ENCODE measurements around the gene SNUPN.
A peak's percentile ranks its signal among the peaks of the same experiment; 100 is the strongest.
"Not testable (repeated sequence)": the region's sequence is repeated elsewhere in the genome, so short reads cannot be mapped to it uniquely, and the experiment has no call there.

SNUPN gene

GRCh38 chr15:75653347-75653913 lies 27.9 kb upstream of the SNUPN start:
- DNase-seq: no peak

DNA sequence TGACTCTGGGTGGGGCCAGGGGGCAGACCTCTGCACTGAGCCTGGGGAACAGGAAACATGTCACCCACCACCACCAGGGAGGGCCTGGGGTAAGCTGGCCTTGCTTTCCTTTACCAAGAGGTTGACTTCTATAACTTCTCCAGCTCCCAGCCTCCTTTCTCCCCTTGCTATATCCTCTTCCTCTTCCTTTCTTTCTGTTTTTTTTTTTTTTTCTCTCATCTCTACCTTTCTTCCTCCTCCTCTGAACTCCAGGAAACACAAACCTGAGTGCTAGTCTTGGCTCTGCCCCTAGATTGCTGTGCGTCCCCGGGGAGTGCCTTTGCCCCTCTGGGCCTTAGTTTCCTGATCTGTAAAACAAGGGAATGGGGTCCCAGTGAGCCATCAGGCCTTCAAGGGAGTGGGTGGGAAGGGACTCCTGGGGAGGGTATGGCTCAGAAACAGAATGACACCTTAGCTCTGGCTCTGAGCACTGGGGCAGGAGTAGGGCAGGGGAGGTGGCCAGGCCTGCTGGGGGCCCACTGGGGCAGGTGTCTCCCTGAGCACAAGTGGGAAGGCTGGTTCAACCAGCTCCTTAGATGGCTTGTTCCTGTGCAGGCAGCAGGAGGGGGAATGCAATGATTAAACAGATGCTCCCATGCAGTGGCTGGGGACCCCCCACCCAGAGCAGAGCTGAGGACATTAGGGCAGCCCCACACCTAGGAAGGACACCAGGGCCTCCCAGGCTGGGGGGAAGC lies 26.5 kb upstream of the SNUPN start:
- DNase-seq: peak; percentile 46

DNA sequence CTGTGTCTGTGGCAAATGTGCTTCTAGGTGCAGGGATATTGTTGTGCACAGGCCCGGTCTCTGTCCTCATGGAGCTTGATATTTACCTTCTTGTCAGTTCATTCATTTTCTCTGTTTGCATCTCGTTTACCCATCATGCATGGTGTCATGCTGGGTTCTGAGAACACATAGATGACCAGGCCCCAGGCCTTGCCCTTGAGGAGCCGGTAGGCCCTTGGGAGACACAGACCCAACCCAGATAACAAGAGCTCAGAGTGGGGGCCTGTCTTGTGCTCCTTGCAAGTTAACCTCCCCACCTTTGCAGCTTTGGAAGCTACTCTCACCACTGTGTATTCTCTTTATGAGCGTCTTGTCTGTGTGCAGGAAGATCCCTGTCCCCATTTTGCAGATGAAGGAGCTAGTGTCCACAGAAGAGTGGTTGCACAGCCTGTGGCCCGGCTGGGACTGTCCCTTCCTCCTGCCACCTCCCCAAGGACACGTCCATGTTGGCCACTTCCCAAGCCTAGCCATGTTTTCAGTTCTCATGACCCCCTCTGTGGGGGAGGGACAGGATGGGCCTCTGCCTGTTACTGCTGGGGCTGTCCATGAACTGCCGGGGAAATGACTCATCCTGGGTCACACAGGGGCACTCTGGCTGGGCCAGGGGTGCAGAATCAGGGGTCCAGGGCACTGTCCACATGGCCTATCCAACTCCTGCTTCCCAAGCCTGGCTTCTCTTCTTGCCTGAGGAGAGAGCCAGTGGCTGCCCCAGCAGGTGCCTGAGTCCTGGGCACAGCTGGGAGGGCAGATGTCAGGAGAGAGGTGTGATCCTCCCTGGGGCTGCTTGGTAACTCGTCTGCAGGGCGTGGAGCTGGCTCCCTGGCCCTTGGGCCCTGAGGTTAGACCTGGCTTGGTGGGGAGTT lies 25.6 kb upstream of the SNUPN start:
- peak; percentile 43 for DNase-seq

GRCh38 chr15:75649848-75650247 lies 24.3 kb upstream of the SNUPN start:
- no peak for DNase-seq

DNA sequence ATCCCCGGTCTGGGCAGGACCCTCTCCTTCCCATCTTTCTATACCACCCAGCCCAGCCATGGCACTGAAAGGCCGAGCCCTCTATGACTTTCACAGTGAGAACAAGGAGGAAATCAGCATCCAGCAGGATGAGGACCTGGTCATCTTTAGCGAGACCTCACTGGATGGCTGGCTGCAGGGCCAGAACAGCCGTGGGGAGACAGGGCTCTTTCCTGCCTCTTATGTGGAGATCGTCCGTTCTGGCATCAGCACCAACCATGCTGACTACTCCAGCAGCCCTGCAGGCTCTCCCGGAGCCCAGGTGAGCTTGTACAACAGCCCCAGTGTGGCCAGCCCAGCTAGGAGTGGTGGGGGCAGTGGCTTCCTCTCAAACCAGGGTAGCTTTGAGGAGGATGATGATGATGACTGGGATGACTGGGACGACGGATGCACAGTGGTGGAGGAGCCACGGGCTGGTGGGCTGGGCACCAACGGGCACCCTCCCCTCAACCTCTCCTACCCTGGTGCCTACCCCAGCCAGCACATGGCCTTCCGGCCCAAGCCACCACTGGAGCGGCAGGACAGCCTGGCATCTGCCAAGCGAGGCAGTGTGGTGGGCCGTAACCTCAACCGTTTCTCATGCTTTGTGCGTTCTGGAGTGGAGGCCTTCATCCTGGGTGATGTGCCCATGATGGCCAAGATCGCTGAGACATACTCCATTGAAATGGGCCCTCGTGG lies 23.7 kb upstream of the SNUPN start:
- DNase-seq: no peak

DNA sequence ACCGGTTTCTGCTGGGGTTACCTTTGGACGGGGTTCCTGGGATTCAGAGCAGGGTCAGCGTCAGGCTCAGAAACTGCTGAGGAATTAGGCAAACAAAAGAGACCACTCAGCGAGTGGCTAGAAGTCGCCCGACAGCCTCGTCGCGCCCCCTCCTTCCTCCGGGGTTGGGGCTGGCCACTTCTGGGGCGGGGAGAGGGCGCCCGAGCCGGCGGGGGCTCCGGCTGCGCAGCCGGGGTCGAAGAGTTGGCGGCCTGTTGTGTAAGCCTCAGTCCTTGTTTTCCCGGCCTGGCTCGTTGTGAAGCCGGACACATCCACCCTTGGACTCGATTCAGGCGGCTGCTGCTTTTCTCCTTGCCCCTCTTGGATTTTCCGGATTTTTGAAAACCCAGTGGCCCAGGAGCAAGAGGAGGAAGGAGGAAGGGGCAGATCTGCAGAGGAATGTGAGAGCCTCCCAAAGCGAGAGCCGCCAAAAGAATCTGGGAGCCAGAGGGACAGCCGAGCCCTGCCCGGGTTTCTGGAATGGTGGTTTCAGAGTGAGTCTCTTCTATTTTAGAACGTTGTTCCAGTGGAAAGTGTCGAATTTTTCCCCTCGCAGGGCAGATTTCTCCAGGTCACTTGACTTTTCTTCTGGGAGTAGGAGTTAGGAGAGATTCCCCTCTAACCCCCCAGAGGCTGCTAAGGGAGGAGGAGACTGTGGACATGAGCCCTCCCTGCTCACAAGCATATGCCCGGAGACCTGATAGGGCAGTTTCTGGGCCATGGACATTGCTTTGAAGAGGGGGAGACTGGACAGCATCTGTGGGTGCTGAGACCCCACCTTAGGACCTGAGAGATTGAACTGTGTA lies 22.9 kb upstream of the SNUPN start:
- DNase-seq: peak; percentile 60

GRCh38 chr15:75647370-75648155 lies 22.0 kb upstream of the SNUPN start, which contains the start of gene SNX33:
SNX33 (plus strand) TSS chr15:75647912; CDS start chr15:75649103, 1,191 bp downstream.
- peak; percentile 86 for DNase-seq

DNA sequence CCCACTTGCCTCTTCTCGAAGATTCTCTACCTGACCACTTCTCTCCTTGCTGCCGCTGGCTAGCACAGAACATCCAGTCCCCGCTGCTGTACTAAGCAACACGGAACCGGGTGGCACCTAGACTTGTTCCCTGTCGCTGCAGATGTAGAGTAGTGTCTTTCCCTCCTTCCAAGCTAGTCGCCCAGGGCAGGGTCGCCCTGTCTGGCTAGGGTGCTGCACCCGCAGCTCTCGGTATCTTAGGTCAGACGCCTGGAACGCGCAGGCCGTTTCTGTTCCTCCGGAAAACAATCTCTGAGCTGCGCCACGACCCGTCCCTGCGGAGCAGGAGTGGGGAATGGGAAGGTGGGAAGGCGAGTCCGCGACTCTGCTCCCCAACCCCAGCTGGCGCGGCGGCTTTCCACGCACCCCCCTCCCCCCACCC lies 21.4 kb upstream of the SNUPN start:
- DNase-seq: peak; percentile 73

DNA sequence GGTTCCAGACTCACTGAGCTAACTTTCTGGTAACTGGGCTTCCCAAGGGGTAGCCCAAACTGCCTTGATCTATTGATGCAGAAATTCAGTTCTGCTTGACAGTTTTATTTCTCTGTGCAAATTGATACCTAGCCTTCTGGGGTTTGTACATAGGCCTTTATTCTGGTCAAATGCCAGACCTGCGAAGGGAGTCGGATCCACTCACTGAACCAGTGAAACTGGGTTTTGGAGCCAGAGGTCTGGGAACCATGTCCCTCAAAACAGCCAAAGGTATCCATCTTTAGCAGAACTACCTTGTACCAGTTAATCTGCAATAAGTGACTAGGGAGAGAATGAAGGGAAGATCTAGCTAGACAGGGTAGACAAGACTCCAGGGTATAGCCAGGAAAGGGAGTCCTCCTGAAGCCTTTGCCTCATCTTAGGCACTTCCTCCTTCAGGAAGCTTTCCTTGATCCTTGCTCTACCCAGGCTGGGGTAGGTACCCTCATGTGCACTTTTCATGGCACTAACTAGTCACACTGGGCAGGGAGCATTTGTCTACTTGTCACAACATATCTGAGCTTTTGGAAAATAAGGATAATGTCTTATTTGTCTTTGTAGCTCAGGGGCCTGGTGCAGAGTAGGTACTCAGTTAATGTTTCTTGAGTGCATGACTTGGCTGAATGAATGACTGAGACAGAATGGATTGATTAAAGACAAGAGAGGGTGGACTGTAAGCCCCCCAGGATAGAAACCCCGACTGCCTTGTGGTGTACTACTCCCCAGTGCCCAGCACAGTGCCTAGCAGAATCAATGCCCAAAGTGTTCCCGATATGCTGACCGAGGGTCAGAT lies 20.8 kb upstream of the SNUPN start:
- DNase-seq: no peak

DNA sequence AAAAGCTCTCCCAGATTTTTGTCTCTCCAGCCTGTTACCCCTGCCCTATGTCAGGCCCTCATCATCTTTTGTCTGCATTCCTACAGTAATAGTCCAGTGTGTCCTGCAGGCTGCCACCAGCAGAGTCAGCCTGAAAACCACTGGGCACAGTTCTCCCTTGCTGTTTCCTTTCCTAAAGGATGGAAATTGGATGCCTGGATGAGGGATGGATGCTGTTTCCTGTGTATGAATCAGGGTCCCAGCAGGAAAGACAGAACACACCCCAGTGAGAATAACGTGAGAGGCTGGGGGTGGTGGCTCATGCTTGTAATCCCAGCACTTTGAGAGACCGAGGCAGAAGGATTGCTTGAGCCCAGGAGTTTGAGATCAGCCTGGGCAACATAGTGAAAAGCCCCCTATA lies 18.9 kb upstream of the SNUPN start:
- DNase-seq: no peak

- peak; percentile 76 for DNase-seq
Measured at GRCh38 chr15:75641603-75642002, 16.1 kb upstream of the SNUPN start.

GRCh38 chr15:75641179-75641503 lies 15.6 kb upstream of the SNUPN start:
- no peak for DNase-seq

GRCh38 chr15:75640483-75641178 lies 15.1 kb upstream of the SNUPN start:
- peak; percentile 86 for DNase-seq

DNA sequence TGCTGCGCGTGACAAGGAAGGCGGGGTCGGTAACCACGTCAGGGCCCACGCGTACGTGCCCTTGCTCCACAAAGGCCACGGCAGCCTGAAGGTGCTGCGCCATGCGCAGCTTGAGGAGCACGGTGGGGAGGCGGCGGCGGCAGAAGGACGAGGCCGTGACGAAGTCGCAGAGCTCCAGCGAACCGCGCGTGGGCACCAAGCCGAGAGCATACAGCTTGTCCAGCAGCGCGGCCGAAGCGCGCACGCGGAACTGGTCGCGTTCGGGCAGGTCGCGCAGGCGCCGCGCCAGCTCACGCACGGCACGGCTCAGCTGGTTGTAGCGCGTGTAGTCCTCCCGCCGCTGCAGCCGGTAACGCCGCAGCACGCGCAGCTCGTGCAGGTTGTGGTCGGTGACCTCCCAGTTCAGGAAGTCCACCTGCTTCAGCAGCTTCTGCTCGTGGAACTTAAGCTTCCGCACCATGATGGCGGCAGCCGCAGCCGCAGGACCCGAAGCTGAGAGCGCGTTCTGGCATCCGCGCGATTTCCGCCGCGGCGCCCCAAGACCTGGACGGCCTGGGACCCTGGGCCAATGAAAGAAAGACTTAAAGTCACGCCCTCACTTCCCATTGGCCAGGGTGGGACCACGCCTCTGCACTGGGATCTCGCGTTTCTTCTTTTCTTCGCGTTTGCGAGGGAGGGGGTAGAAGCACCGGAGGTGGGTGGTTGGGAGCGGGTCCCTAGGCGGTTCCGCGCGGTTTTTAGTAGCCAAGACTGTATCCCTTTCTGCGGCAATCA lies 14.4 kb upstream of the SNUPN start, which contains the start of gene IMP3:
IMP3 (minus strand) TSS at position 516 of the 774 bp plus-strand sequence; CDS start at position 460, 56 bp downstream.
- peak; percentile 98 for DNase-seq

DNA sequence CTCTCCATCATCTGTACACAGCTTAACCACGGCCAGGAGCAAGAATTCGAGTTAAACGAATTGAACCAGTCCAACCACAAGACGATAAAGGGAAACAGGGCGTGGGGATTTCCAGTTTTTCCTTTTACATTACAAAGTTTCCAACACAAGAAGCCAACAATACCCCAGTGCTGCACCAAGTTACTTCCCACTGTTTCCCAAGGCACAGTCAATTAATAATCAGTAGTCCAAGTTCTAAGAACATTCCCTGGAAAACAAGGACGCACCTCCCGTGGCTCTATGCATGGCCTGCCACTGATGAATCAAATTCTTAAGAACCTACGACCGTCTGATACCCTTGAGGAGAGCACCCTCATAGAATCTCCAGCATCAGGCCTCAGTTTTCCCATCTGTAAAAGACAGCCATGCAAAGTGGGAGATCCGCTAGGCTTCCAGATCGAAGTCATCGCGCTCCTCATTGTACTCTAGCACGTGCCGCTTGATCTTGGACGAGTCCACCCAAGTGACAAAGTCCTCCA lies 13.7 kb upstream of the SNUPN start:
- no peak for DNase-seq

- DNase-seq: no peak
Measured at GRCh38 chr15:75637245-75638009, 11.9 kb upstream of the SNUPN start.

GRCh38 chr15:75636026-75636425 lies 10.5 kb upstream of the SNUPN start:
- no peak for DNase-seq

GRCh38 chr15:75633922-75634321 lies 8.4 kb upstream of the SNUPN start:
- not testable (repeated sequence) for DNase-seq
